CD14-positive monocyte (primary cell): Measurements from ENCODE around the gene IGF2BP2. TPM values are rescaled to one million over a fixed set of nuclear protein-coding genes. Genes with fewer than 3 reads are reported as not detected.
A peak's percentile ranks its signal among the peaks of the same experiment; 100 is the strongest.

Experiments
- DNase-seq, 3 donors: peaks; one replicate each; pipeline ENCODE4 v3.0.0-alpha.2; 2011 to 2022
- H2AFZ ChIP-seq: 2 replicates; pipeline ENCODE4 v1.6.0; 2012; ENCODE audit warnings: mild to moderate bottlenecking, low read depth, low read length, inconsistent platforms; ENCODE audit not compliant: insufficient read depth, poor library complexity, severe bottlenecking
- H3K27ac ChIP-seq, 2 donors: 1 replicate in 1 of 2; 2 replicates in 1 of 2; pipeline ENCODE4 v1.5.1; 2012 to 2013; ENCODE audit warnings: low read length in 2 of 2, control low read depth in 1 of 2, inconsistent platforms in 1 of 2, low read depth in 1 of 2, mild to moderate bottlenecking in 1 of 2
- H3K27me3 ChIP-seq, 2 donors: one replicate each; pipeline versions ENCODE4 v1.6.0 to v1.6.1; 2011 to 2013; ENCODE audit warnings: low read length in 2 of 2; ENCODE audit not compliant: control insufficient read depth in 2 of 2, insufficient read depth in 2 of 2
- H3K36me3 ChIP-seq, 2 donors: replicated peaks in 1 of 2; 1 replicate in 1 of 2; 2 replicates in 1 of 2; pipeline versions ENCODE4 v1.5.1 to v1.6.1; 2012 to 2013; ENCODE audit warnings: low read length in 2 of 2, control low read depth in 1 of 2, inconsistent platforms in 1 of 2, mild to moderate bottlenecking in 1 of 2; ENCODE audit not compliant: insufficient read depth in 2 of 2, control insufficient read depth in 1 of 2
- H3K4me1 ChIP-seq, 2 donors: 1 replicate in 1 of 2; 2 replicates in 1 of 2; pipeline versions ENCODE4 v1.5.1 to v1.6.1; 2012 to 2013; ENCODE audit warnings: low read length in 2 of 2, control low read depth in 1 of 2, inconsistent platforms in 1 of 2, mild to moderate bottlenecking in 1 of 2, moderate library complexity in 1 of 2; ENCODE audit not compliant: insufficient read depth in 2 of 2, control insufficient read depth in 1 of 2
- H3K4me2 ChIP-seq: replicated peaks from 2 replicates; pipeline ENCODE3; 2012; ENCODE audit warnings: low read length, moderate library complexity, mild to moderate bottlenecking; ENCODE audit not compliant: poor library complexity, severe bottlenecking; ENCODE audit errors: extremely low read depth
- H3K4me3 ChIP-seq, 3 experiments: fragments of 200-600 bp in 1 of 3; sonication (generic) in 1 of 3; replicated peaks in 1 of 3; 1 replicate in 2 of 3; 2 replicates in 1 of 3; pipeline ENCODE4 v1.5.1; 2011 to 2013; ENCODE audit warnings: low read length in 3 of 3, mild to moderate bottlenecking in 3 of 3, control low read depth in 2 of 3, low read depth in 2 of 3, inconsistent platforms in 1 of 3, moderate library complexity in 1 of 3
- H3K79me2 ChIP-seq: 2 replicates; pipeline ENCODE4 v1.6.0; 2012; ENCODE audit warnings: mild to moderate bottlenecking, control low read depth, inconsistent platforms, low read length, moderate library complexity; ENCODE audit not compliant: insufficient read depth
- H3K9ac ChIP-seq: 2 replicates; pipeline ENCODE4 v1.6.0; 2017; ENCODE audit warnings: low read length, mild to moderate bottlenecking; ENCODE audit not compliant: insufficient read depth, poor library complexity, severe bottlenecking
- H3K9me3 ChIP-seq, 2 donors: replicated peaks in 1 of 2; 1 replicate in 1 of 2; 2 replicates in 1 of 2; pipeline versions ENCODE4 v1.5.1 to v1.6.1; 2012 to 2013; ENCODE audit warnings: low read length in 2 of 2, control low read depth in 1 of 2; ENCODE audit not compliant: control insufficient read depth in 1 of 2, insufficient read depth in 1 of 2
- H4K20me1 ChIP-seq: 2 replicates; pipeline ENCODE4 v1.6.0; 2012; ENCODE audit warnings: mild to moderate bottlenecking, low read length, control low read depth, moderate library complexity; ENCODE audit not compliant: insufficient read depth
- H3K27ac Mint-ChIP-seq, 7 donors: one replicate each; pipeline ENCODE4 v1.8.0; 2020; ENCODE audit warnings: mild to moderate bottlenecking in 7 of 7, mixed read lengths in 7 of 7, moderate library complexity in 6 of 7, inconsistent platforms in 2 of 7
- H3K27me3 Mint-ChIP-seq, 3 donors: one replicate each; pipeline ENCODE4 v1.8.0; 2021 to 2022; ENCODE audit warnings: low read depth in 3 of 3, mild to moderate bottlenecking in 3 of 3, mixed read lengths in 3 of 3, moderate library complexity in 3 of 3, inconsistent platforms in 1 of 3
- H3K36me3 Mint-ChIP-seq, 2 donors: one replicate each; pipeline ENCODE4 v1.8.0; 2020; ENCODE audit warnings: mixed read lengths in 2 of 2, inconsistent platforms in 1 of 2, mild to moderate bottlenecking in 1 of 2
- H3K4me1 Mint-ChIP-seq: one replicate; pipeline ENCODE4 v1.8.0; 2020; ENCODE audit warnings: mild to moderate bottlenecking, mixed read lengths
- H3K4me3 Mint-ChIP-seq, 2 donors: one replicate each; pipeline ENCODE4 v1.8.0; 2020; ENCODE audit warnings: mild to moderate bottlenecking in 2 of 2, mixed read lengths in 2 of 2, moderate library complexity in 1 of 2
- H3K9me3 Mint-ChIP-seq, 7 donors: one replicate each; pipeline ENCODE4 v1.8.0; 2020 to 2022; ENCODE audit warnings: mixed read lengths in 7 of 7, mild to moderate bottlenecking in 6 of 7, moderate library complexity in 6 of 7, inconsistent platforms in 2 of 7
- WGBS: methylation state at CpG from one replicate; pipeline ENCODE4 v1.1.5; 2013; ENCODE audit warnings: missing lambda C conversion rate; ENCODE audit not compliant: insufficient coverage; 5-methylcytosine and 5-hydroxymethylcytosine counted together
- intact Hi-C, 2 donors: fragments of 100-400 bp; cut with micrococcal nuclease; formaldehyde crosslinking; loops; one replicate each; pipeline versions ENCODE4 v1.15.0 to v1.15.1; 2023
- polyA plus RNA-seq, 3 donors: library from polyadenylated mRNA; depleted of rRNA in 1 of 3; unstranded in 2 of 3; stranded (reverse) in 1 of 3; fragments of 300-500 nt in 2 of 3; fragments of >200 nt in 1 of 3; fragmentation: Illumina TruSeq in 2 of 3; gene quantifications; 1 replicate in 2 of 3; 2 replicates in 1 of 3; pipeline ENCODE4 v1.2.3, GENCODE V29; 2012 to 2021
- TF ChIP-seq, protein P1 (sequence below): fragments of 200-600 bp; IDR thresholded peaks from one replicate; pipeline ENCODE4 v1.8.0; 2022; ENCODE audit warnings: antibody characterized with exemption, mild to moderate bottlenecking

IGF2BP2 gene
- polyA plus RNA-seq, 3 donors = 0.78 to 2.8 (median 1.00) TPM

DNA sequence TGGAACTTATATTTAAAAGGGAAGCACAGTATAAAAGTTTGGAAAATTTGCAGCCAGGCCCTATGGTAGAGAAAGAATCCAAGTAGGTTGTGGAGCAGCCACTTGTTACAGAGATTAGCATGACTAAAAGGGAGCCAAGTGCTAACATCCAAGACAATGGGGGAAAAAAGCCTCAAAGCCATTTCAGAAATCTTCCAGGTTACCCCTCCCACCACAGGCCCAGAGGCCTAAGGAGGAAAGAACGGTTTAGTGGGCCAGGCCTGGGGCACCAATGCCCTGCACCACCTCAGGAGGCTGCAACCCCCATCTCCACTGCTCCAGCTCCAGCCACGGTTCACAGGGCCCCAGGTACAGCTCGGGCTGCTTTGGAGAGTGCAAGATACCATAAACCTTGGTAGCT is 69.9 kb downstream of the IGF2BP2 start:
- H3K4me3 Mint-ChIP-seq = no peak overlapping the region
- no peaks in the 10 kb centered on the region for H4K20me1 ChIP-seq
- H3K9me3 Mint-ChIP-seq = peaks cover 6 to 22% (median 19%) of the 10 kb centered on the region in 7 donors
- H3K79me2 ChIP-seq = peaks cover 30% of the 10 kb centered on the region
- no peak for DNase-seq
- H3K27me3 ChIP-seq = no peaks in the 10 kb centered on the region
- peaks cover 17 to 18% of the 10 kb centered on the region in 2 donors for H3K36me3 Mint-ChIP-seq
- TF ChIP-seq, protein P1, sequence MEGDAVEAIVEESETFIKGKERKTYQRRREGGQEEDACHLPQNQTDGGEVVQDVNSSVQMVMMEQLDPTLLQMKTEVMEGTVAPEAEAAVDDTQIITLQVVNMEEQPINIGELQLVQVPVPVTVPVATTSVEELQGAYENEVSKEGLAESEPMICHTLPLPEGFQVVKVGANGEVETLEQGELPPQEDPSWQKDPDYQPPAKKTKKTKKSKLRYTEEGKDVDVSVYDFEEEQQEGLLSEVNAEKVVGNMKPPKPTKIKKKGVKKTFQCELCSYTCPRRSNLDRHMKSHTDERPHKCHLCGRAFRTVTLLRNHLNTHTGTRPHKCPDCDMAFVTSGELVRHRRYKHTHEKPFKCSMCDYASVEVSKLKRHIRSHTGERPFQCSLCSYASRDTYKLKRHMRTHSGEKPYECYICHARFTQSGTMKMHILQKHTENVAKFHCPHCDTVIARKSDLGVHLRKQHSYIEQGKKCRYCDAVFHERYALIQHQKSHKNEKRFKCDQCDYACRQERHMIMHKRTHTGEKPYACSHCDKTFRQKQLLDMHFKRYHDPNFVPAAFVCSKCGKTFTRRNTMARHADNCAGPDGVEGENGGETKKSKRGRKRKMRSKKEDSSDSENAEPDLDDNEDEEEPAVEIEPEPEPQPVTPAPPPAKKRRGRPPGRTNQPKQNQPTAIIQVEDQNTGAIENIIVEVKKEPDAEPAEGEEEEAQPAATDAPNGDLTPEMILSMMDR = no peak
- no peaks in the 10 kb centered on the region for H3K27me3 Mint-ChIP-seq
- H3K4me1 Mint-ChIP-seq = peaks cover 11% of the 10 kb centered on the region
- intact Hi-C loops = no loop called here
- H3K27ac ChIP-seq = no peak overlapping the region
- H3K36me3 ChIP-seq = no peaks in the 10 kb centered on the region
- H3K27ac Mint-ChIP-seq = no peak overlapping the region
- H3K4me2 ChIP-seq = no peak overlapping the region
- no peak overlapping the region for H3K4me3 ChIP-seq
- H3K9me3 ChIP-seq = peaks cover 8 to 13% of the 10 kb centered on the region in 2 donors
- WGBS = 95% methylated on average over 3 of the region's 3 CpGs
- H2AFZ ChIP-seq = no peak overlapping the region
- H3K4me1 ChIP-seq = peaks cover 0 to 10% of the 10 kb centered on the region in 2 donors
- no peak overlapping the region for H3K9ac ChIP-seq

- H3K36me3 ChIP-seq = no peaks in the 10 kb centered on the region
- H3K9me3 Mint-ChIP-seq = peaks cover 6 to 22% (median 19%) of the 10 kb centered on the region in 7 donors
- no peak overlapping the region for H3K4me3 Mint-ChIP-seq
- H3K36me3 Mint-ChIP-seq = peaks cover 15 to 22% of the 10 kb centered on the region in 2 donors
- no peaks in the 10 kb centered on the region for H4K20me1 ChIP-seq
- H3K4me2 ChIP-seq = no peak overlapping the region
- H3K4me1 ChIP-seq = peaks cover 0 to 10% of the 10 kb centered on the region in 2 donors
- H3K4me1 Mint-ChIP-seq = peaks cover 16% of the 10 kb centered on the region
- TF ChIP-seq, protein P1 = no peak
- peak overlapping the region in 3 of 7 donors; percentile 21 to 41 (median 30) for H3K27ac Mint-ChIP-seq
- no peak overlapping the region for H3K9ac ChIP-seq
- peaks cover 34% of the 10 kb centered on the region for H3K79me2 ChIP-seq
- H2AFZ ChIP-seq = no peak overlapping the region
- intact Hi-C loops = no loop called here
- no peaks in the 10 kb centered on the region for H3K27me3 Mint-ChIP-seq
- H3K27me3 ChIP-seq = no peaks in the 10 kb centered on the region
- no peak overlapping the region for H3K4me3 ChIP-seq
- H3K9me3 ChIP-seq = peaks cover 8 to 13% of the 10 kb centered on the region in 2 donors
- no peak overlapping the region for H3K27ac ChIP-seq
- DNase-seq = peak in 2 of 3 donors; percentile 19 to 34
- WGBS = 0% methylated on average over 4 of the region's 5 CpGs
Measured at GRCh38 chr3:185753354-185753753, 71.5 kb downstream of the IGF2BP2 start.
